HG03097 (cell line): Measurements from ENCODE around the gene AOX1.
"Not testable (repeated sequence)": the region's sequence is repeated elsewhere in the genome, so short reads cannot be mapped to it uniquely, and the experiment has no call there.

Experiments
- ATAC-seq: cut with Tn5 transposase; IDR thresholded peaks from one replicate; pipeline ENCODE4 v1.9.1; 2021; ENCODE audit not compliant: unreplicated experiment, low FRiP score

The AOX1 gene

DNA sequence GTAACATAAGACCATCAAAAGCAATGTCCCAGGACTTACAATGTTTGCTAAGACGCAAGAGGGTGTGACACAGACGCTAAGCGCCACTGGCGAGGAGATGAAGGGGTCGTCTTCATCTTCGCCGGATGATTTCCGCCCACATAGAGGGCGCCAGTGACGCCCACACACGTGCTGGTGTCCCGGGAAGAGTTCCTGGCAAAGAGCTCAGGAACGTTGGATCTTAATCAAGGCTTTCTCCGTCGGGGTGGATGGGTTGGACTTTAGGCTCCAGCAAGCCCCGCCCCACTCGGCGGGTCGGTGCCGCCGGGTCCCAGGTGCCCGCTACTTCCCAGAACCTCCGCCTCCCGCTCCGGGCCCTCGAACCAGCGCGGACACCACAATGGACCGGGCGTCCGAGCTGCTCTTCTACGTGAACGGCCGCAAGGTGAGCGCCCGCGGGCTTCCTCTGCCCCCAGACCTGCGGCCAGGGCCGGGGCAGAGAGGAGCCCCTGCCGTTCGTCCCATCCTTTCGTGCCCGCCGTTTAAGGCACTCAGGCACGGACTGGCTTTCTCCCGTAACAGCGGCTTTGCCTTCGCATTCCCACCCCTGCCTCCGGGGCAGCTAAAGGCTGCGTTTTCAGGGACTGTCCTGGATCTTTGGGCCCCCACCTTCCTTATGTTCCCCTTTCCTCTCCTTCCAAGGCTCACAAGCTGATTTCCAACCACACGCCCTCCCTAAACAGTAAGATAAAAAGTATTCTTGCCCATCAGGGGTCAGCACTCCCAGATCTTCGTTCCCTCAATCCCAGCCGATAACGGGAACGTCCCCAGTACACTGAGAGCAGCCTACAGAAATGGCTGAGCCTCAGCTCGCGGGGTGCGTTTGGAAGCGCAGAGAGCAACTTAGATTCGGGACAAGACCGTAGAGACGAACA, at the start of gene AOX1:
AOX1 (plus strand) TSS at position 285 of the 914 bp plus-strand sequence; CDS start at position 380, 95 bp downstream.
- no peak for ATAC-seq

DNA sequence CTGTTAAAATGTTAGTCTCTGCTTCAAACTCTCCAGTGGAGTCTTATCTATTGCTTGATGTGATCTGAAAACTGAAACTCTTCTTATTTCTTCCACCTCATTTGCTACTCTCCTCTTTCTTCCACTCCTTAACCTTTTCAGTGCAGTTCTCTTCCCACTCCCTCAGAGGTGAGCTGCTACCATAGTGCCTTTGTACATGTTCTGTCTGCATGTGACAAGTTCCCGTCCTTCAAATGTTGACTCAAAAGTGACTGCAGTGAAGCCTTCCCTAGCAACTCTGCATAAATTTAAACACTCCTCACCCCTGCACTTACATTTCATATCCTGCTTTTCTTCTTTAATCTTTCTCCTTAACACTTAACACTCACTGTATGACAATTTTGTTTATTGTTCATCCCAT, 47.7 kb upstream of the AOX1 start:
- ATAC-seq, result no peak

DNA sequence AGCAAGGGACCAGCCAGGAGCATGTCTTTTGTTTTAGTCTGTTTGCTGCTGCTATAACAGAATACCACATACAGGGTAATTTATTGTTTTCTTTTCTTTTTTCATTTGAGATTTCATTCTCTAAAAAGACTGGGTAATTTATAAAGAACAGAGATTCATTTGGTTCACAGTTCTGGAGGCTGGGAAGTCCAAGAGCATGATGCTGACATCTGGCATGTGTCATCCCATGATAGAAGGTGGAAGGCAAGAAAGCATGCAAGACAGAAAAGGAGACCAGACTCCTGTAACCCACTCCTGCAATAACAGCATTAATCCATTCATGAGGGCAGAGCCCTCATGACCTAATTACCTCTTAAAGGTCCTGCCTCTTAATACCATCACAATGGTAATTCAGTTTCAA, 45.0 kb upstream of the AOX1 start:
- ATAC-seq, result no peak

DNA sequence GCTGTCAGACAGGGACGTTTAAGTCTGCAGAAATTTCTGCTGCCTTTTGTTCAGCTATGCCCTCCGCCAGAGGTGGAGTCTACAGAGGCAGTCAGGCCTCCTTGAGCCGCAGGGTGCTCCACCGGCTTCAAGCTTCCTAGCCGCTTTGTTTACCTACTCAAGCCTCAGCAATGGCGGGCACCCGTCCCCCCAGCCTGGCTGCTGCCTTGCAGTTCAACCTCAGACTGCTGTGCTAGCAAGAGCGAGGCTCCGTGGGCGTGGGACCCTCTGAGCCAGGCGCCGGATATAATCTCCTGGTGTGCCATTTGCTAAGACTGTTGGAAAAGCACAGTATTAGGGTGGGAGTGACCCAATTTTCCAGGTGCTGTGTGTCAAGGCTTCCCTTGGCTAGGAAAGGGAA, 19.2 kb upstream of the AOX1 start:
- not testable (repeated sequence) for ATAC-seq

DNA sequence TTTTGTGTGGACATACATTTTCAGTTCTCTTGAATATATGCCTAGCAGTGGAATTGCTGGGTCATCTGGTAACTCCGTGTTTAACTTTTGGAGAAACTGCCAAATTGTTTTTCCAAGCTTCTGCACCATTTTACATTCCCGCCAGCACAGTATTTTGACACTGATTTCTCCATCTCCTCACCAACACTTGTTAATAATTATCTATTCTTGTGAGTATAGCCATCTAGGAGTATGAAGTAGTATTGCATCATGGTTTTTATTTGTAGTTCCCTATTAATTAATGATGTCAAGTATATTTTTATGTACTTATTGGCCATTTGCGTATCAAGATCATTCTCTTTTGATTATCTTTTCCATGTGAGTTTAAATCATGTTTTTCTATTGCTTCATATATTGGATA, 17.9 kb upstream of the AOX1 start:
- no peak for ATAC-seq

DNA sequence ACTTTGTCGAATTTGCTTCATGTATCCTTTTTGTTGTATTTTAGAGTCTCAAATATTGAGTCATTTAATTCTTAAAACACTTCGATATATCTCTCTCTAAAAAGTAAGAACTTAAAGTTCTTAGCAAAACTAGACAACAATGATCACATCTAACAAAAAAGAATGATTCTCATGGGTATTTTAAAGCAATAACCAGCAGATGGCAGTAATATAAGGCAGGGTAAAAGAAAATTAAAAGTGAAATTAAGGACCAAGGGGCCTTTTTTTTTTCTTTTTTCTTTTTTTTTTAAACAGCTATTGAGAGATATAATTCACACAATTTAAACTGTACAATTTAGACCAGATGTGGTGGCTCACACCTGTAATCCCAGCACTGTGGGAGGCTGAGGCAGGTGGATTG, 9.9 kb upstream of the AOX1 start:
- ATAC-seq, result no peak

DNA sequence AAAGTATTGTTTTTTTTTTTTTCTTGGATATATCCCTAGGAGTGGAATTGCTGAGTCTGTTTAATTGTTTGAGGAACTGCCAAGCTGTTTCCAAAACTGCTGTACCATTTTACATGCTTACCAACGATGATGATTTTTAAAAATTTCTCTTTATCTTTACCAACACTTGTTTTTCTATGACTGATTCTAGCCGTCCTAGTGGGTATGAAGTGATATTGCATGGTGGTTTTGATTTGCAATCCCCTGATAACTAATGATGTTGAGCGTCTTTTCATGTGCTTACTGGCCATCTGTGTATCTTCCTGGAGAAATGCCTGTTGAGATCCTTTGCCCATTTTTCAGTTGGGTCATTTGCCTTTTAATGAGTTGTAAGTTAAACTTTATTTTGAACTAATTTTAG, 8.8 kb upstream of the AOX1 start:
- ATAC-seq, result no peak

DNA sequence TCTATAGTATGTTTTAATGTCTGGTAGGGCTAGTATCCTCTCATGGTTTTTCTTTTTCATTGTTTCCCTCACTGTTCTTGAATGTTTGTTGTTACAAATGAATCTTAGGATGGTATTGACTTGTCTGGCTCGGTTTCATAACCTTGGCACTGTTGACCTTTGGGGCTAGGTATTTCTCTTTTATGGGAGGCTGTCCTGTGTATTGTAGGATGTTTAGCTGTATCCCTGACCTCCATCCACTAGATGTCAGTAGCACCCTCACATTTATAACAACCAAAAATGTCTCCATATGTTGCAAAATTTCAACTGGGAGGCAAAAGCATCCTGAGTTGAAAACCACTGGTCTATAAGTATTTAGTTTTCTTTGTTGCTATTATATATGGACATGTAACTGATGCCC, 7.0 kb upstream of the AOX1 start:
- no peak for ATAC-seq

DNA sequence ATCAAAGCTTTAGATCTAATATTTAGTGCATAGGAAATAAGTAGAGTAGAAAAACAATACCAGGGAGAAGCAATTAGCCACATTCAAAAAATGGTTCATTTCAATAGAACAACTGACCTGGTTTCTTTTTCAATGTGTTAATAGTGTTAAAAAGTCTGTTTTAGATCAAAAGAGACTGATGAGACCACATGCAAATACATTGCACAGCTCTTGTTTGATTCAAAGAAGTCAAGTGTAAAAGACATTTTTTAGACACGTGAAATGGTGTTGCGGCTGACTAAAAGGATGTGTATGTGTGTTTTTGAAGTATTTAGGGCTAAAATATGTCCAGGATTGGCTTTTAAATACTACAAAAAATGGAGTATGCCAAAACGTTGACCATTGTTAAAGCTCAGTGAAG, 1.2 kb upstream of the AOX1 start:
- ATAC-seq, result no peak

DNA sequence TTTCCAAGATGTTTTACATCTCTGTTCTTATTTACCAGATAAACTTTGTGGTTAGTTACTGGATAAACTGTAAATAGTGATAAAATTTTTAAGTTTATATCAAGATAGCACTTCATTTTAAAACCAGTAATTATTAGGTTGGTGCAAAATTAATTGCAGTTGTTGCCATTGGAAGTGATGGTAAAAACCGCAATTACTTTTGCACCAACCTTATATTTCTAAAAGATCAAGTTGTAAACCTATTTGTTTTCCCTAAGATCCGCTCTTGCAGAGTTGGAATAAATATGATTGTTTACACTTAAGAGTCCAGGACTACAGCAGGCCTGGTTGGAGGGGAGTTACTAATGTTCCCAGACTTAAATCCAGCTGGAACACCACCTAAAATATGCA, 479 bp upstream of the AOX1 start:
- no peak for ATAC-seq

DNA sequence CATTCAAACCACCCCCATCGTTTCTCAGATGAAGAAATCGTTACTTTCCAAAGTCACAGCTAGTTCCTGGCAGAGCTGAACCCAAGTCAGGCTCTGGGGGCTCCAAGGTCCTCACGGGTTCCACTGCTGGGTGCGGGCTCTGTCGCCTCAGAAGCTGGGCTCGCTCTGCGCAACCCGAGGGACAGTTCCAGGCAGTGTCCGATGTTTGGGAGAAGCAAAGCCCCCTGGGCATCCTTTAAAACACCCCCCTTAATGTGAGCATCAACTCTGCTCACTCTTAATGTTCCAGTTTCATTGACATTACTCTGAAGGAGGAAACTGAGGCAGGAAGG, 796 bp downstream of the AOX1 start:
- ATAC-seq, result no peak

DNA sequence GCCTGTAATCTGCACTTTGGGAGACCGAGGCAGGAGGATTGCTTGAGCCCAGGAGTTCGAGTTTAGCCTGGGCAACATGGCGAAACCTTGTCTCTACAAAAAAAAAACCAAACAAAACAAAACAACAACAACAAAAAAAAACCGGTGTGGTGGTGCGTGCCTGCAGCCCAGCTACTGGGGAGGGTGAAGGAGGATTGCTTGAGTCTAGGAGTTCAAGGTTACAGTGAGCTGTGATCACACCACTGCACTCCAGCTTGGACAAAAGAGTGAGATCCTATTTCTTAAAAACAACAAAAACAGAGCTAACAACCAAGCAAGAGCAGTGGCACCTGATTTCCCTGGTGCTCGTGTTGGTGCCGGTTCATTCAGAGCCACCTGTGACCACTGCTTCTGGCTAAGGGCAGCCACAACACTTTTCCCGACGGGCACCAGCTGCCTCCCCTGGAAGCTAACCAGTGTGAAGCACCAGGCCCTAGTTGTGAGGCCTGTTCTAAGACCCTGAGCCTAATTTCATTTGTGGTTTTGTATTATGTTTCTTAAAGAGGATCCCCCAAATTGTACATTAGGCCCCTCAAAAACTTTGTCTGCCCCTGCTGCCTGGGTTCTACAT, 1.3 kb downstream of the AOX1 start:
- no peak for ATAC-seq

DNA sequence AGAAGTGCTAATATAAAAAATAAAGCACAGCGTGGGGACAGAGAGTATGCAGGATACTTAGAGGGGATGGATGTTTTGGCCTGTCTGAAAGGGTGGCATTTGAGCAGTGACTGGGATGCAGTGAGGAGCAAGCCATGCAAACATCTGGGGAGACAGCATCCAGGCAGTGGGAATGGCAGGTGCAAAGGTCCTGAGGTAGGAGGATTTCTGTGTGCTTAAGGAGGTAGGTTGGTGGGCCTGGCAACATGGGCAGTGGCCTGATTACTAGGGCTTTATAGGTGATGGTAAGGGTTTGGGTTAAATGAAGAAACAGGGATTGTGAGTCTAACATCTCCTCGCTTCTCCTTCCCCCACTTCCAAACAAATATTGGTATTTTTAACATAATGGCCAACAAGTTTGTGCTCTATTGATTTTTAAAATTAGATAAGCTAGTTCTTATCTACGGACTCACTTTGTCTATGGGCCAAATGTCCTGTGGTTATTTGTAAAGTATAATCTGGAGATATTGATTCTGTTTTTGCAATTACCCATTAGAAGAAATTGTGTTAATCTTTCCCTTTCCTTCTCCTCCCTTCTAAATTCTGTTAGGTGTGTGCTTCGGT, 2.4 kb downstream of the AOX1 start:
- ATAC-seq, result no peak

DNA sequence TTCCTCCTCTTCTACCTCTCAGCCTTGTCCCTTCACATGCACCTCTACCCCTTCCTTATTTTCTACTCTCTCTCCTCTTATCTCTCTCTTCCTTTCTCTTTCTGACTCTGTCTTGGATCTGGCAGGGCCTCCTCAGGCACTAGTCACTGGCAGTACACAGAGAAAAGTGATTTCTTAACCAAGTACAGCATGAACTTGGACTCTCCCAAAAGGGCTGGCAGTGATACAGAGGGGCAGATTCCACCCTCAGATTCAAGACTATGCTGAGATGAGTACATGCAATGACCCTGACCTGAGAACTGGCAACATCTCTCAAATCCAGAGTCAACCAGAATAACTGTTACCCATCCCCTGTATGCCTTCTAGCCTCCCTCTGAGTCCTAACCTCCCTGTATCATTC, 4.3 kb downstream of the AOX1 start:
- no peak for ATAC-seq

DNA sequence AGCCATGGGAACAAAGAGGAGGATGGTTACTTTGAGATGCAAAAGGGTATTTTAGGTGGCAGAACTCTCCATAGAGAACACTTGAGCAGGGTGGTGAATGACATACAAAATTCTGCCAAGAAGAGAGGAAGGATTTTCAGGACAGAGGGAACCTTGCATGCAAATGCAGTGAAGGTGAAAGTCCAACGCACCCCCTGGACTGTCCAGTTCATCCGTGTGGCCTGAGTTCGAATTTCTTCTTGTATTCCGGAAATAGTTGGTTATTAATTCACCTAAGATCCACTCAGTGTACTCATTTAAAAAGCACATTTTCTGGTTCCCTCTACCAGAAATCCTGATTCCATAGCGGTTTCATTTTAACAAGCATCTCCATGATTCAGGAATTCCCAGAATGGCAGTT, 5.5 kb downstream of the AOX1 start:
- no peak for ATAC-seq

DNA sequence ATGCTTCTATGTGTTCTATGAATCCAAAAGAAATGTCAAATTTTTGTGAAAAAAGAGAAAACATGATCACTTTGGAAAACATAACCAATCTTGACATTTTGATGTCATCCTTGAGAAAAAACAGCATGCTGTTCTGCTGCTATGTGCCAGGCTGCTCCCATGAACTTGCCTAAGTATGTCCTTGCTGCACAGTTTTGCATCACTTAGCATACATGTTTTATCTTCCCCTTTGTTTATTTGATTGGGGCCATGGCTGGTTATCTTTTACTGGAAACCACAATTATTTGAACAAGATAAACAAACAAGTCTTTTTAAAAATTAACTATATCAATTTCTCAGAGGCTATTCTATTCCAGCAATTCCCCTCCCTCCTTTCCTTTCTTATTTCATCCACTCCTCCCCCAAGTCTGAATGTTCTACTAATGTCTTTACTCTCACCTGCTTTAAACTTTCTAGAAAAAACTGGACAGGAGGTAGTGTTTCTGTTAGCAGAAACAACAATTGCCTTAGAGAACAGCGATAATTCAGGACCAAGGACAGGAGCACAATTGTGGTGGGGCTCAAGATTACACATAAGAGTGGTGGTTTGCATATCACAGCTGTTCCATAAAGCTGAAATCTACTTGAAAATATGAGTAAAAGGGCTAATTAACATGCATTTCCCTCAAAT, 6.7 kb downstream of the AOX1 start:
- no peak for ATAC-seq

DNA sequence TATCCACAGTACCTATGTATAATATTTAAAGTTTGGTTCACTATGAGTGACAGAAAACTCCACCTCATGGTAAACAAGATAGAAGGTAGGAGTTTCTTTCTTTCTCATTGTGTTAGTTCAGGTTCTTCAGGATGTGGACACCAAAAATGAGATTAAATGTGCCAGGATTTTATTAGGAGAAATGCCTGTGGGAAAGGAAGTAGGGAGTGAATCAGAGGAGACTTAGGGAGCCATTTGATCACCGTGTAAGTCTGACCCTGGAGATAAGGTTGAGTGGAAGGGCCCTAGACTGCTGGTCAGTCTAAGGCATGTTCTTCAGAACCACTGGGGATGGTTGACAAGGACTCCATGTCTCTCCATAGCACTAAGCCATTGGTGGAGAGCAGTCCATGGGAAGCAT, 8.1 kb downstream of the AOX1 start:
- ATAC-seq, result no peak

DNA sequence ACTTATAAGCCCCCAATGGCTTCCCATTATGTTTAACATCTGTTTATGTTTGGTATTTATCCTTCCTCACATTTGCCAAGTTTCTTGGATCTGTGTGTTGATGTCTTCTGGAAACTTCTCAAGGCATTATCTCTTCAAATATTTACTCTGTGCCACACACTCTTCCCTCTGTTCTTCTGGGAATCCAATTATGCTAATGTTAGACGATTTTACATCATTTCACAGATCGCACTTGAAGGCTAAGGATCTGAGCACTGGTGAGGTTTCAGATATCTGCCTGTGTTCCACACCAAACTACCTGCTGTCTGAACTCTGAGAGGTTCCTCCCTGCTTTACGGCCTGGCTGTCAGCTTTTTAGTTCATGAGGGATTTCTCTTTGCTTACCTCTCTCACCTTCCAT, 10.1 kb downstream of the AOX1 start:
- ATAC-seq, result no peak

DNA sequence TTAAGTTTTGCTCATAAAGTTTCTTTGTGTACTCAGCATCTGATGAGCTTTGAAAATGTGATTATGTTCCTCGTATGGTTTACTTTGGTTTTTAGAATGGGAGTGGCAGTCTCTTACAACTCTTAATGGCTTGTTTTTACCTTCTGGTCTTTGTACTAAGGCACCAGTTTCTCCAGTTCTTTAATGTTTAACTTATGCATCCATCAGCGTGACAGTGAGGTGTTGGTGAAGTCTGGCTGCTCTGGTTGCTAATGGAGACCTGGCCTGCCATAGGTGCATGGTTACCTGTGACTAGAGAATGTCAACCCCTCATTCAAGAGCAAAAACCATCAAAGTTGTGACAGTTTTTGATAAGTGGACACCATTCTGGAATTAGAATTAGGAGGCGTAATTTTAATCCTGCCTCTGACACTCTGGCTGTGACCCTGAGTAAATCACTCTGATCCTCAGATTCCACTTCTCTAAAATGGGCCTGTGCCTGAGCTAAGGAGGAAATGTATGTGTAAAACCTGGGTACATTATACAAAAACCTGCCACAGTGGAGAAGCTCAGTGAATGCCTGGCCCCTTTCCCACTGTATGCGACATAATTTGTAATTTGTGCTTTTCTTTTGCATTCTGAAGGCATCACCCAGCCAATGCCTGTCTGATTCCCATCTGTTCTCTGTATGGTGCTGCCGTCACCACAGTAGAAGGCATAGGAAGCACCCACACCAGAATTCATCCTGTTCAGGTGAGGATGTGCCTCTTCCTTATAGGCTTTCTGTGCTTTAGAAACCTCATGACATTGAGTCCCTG, 11.2 kb downstream of the AOX1 start:
- ATAC-seq, result no peak

DNA sequence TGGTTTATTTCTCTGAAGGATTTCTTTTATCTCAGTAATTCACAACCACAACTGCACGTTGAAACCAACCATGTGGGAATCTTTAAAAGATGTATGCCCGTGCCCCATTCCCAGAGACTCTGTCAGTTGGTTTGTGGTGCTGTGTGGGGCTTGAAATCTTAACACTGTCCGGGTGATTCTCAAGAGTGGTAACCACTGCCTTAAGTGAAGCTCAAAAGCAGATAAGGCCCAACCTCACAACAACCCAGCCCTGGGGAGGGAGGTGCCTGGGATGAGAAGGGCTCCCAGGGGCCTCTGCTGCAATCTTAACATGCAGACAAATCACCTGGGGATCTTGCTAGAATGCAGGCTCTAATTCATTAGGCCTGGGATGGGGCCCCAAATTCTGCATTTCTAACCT, 13.4 kb downstream of the AOX1 start:
- ATAC-seq, result no peak
